WTC11 (cell line): ENCODE data around the gene TMEM80. TPM values are rescaled to one million over a fixed set of nuclear protein-coding genes. Genes with fewer than 3 reads are reported as not detected.
A peak's percentile ranks its signal among the peaks of the same experiment; 100 is the strongest.

Experiments
- ATF1 ChIP-seq: sonication (generic); formaldehyde crosslinking; IDR thresholded peaks from 2 replicates; pipeline ENCODE4 v1.8.1; 2023; ENCODE audit warnings: mild to moderate bottlenecking, moderate library complexity, missing genetic modification reagents
- ATF3 ChIP-seq: sonication (generic); formaldehyde crosslinking; conservative IDR thresholded peaks from 2 replicates; pipeline ENCODE4 v1.8.1; 2022; ENCODE audit warnings: mild to moderate bottlenecking, missing genetic modification reagents
- ATF6 ChIP-seq: sonication (generic); formaldehyde crosslinking; IDR thresholded peaks from 2 replicates; pipeline ENCODE4 v1.8.1; 2023; ENCODE audit warnings: mild to moderate bottlenecking, missing genetic modification reagents
- CREM ChIP-seq: sonication (generic); formaldehyde crosslinking; IDR thresholded peaks from 2 replicates; pipeline ENCODE4 v1.8.1; 2022; ENCODE audit warnings: mild to moderate bottlenecking, missing genetic modification reagents, moderate library complexity
- ESRRA ChIP-seq: sonication (generic); formaldehyde crosslinking; IDR thresholded peaks from 2 replicates; pipeline ENCODE4 v1.8.1; 2022; ENCODE audit warnings: mild to moderate bottlenecking, missing genetic modification reagents, borderline replicate concordance
- ETV6 ChIP-seq: sonication (generic); formaldehyde crosslinking; IDR thresholded peaks from 2 replicates; pipeline ENCODE4 v1.8.1; 2022; ENCODE audit warnings: mild to moderate bottlenecking, missing genetic modification reagents
- FOXP1 ChIP-seq: sonication (generic); formaldehyde crosslinking; IDR thresholded peaks from 2 replicates; pipeline ENCODE4 v1.8.0; 2022; ENCODE audit warnings: missing genetic modification reagents, mild to moderate bottlenecking, moderate library complexity, borderline replicate concordance
- HMGA2 ChIP-seq: fragments of 250-450 bp; sonication (Bioruptor Pico); IDR thresholded peaks from 2 replicates; pipeline ENCODE4 v1.4.0; 2021; ENCODE audit warnings: mild to moderate bottlenecking, moderate library complexity
- JAZF1 ChIP-seq: fragments of 250-450 bp; sonication (Bioruptor Pico); IDR thresholded peaks from 2 replicates; pipeline ENCODE4 v1.9.0; 2021; ENCODE audit warnings: moderate library complexity, mild to moderate bottlenecking, inconsistent platforms
- JUN ChIP-seq: sonication (generic); formaldehyde crosslinking; IDR thresholded peaks from 2 replicates; pipeline ENCODE4 v1.8.0; 2023; ENCODE audit warnings: mild to moderate bottlenecking, missing genetic modification reagents
- MAX ChIP-seq: sonication (generic); formaldehyde crosslinking; IDR thresholded peaks from 2 replicates; pipeline ENCODE4 v1.8.0; 2022; ENCODE audit warnings: mild to moderate bottlenecking, missing genetic modification reagents
- OVOL2 ChIP-seq: fragments of 250-450 bp; sonication (Bioruptor Pico); IDR thresholded peaks from 2 replicates; pipeline ENCODE4 v1.9.0; 2021; ENCODE audit warnings: mild to moderate bottlenecking, borderline replicate concordance
- RELA ChIP-seq: sonication (generic); formaldehyde crosslinking; IDR thresholded peaks from 2 replicates; pipeline ENCODE4 v1.8.1; 2022; ENCODE audit warnings: missing genetic modification reagents, mild to moderate bottlenecking, borderline replicate concordance
- RORB ChIP-seq: fragments of 250-450 bp; sonication (Bioruptor Pico); IDR thresholded peaks from 2 replicates; pipeline ENCODE4 v1.9.0; 2021; ENCODE audit warnings: mild to moderate bottlenecking
- SMAD4 ChIP-seq: sonication (generic); formaldehyde crosslinking; IDR thresholded peaks from 2 replicates; pipeline ENCODE4 v1.8.0; 2022; ENCODE audit warnings: mild to moderate bottlenecking, missing genetic modification reagents
- STAT6 ChIP-seq: sonication (generic); formaldehyde crosslinking; conservative IDR thresholded peaks from 2 replicates; pipeline ENCODE4 v1.8.1; 2023; ENCODE audit warnings: mild to moderate bottlenecking, low read depth, missing genetic modification reagents, moderate library complexity
- TCF7 ChIP-seq: sonication (generic); formaldehyde crosslinking; IDR thresholded peaks from 2 replicates; pipeline ENCODE4 v1.8.0; 2022; ENCODE audit warnings: mild to moderate bottlenecking, low read depth, missing genetic modification reagents, moderate library complexity
- USF2 ChIP-seq: sonication (generic); formaldehyde crosslinking; IDR thresholded peaks from 2 replicates; pipeline ENCODE4 v1.8.1; 2023; ENCODE audit warnings: mild to moderate bottlenecking, missing genetic modification reagents, moderate library complexity
- ZMAT4 ChIP-seq: fragments of 250-450 bp; sonication (Bioruptor Pico); IDR thresholded peaks from 2 replicates; pipeline ENCODE4 v1.9.0; 2021; ENCODE audit warnings: mild to moderate bottlenecking
- ZNF121 ChIP-seq: sonication (generic); formaldehyde crosslinking; IDR thresholded peaks from 2 replicates; pipeline ENCODE4 v1.8.0; 2023; ENCODE audit warnings: missing genetic modification reagents
- ZNF138 ChIP-seq: sonication (generic); formaldehyde crosslinking; conservative IDR thresholded peaks from 2 replicates; pipeline ENCODE4 v1.8.1; 2022; ENCODE audit warnings: mild to moderate bottlenecking, moderate library complexity, missing genetic modification reagents
- total RNA-seq: library from RNA; stranded (reverse); gene quantifications from 3 replicates; pipeline ENCODE4 v1.2.3, GENCODE V29; 2021
- TF ChIP-seq, protein P1 (sequence below): fragments of 250-450 bp; sonication (Bioruptor Pico); IDR thresholded peaks from 2 replicates; pipeline ENCODE4 v1.9.0; 2021; ENCODE audit warnings: mild to moderate bottlenecking, borderline replicate concordance
- TF ChIP-seq, protein P2 (sequence below): sonication (generic); formaldehyde crosslinking; IDR thresholded peaks from 2 replicates; pipeline ENCODE4 v1.8.1; 2022; ENCODE audit warnings: mild to moderate bottlenecking, moderate library complexity, missing genetic modification reagents
- TF ChIP-seq, protein P3 (sequence below): sonication (generic); formaldehyde crosslinking; IDR thresholded peaks from 2 replicates; pipeline ENCODE4 v1.8.0; 2022; ENCODE audit warnings: mild to moderate bottlenecking, missing genetic modification reagents

TMEM80 gene
- total RNA-seq, 1 experiment from 2014 or later = 23.4 TPM

DNA sequence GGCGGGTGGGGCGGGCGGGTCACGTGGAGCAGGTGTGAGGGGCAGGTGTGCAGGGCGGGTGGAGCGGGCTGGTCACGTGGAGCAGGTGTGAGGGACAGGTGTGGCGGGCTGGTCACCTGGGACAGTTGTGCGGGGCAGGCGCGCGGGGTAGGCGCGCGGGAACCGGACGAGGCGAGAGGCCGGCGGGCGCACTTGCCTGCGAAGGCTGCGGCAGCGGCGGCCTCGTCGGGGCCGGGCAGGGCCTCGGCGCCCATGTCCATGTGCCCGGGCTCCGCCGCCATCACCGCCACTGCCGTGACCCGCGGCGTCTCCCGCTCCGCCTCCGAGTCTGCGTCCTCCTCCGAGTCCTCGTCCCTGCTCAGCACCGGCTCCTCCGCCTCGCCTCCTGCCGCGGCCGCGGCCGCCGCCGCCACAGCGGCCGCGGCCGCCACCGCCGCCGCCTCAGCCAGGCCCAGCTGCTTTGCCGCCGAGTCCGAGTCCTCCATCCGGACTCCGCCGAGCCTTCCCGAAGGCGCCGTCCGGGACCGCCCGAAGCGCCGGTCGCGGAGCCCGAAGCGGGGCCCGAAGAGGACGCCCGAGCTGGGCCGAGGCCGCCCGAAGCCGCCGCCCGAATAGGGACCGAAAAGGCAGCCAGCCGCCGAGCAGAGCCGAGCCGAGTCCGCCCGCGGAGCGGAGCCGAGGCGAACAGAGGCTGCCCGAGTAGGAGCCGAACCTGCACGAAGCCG is 891 bp upstream of the TMEM80 start, which contains the start of gene DEAF1 (continued):
- TF ChIP-seq USF2 (CRISPR knock-in tag) (peak; percentile 93), MAX (CRISPR knock-in tag) (peak; percentile 94), OVOL2 (CRISPR knock-in tag) (no peak), RORB (CRISPR knock-in tag) (no peak), HMGA2 (CRISPR knock-in tag) (no peak), STAT6 (CRISPR knock-in tag) (no peak), ATF6 (CRISPR knock-in tag) (0 out of 2 replicates have a peak, but pooled peaks have one; percentile 26), ESRRA (CRISPR knock-in tag) (peak; percentile 97), JUN (CRISPR knock-in tag) (peak; percentile 97), CREM (CRISPR knock-in tag) (peak; percentile 76; the same call in 1 of the 2 replicates), ZNF121 (peak; percentile 58; the same call in 1 of the 2 replicates), ETV6 (peak; percentile 87), ZMAT4 (CRISPR knock-in tag) (no peak), TCF7 (CRISPR knock-in tag) (peak; percentile 96), ZNF138 (CRISPR knock-in tag) (no peak), JAZF1 (CRISPR knock-in tag) (no peak), ATF1 (CRISPR knock-in tag) (peak; percentile 89; the same call in 1 of the 2 replicates), FOXP1 (CRISPR knock-in tag) (peak; percentile 98), ATF3 (CRISPR knock-in tag) (no peak), RELA (CRISPR knock-in tag) (peak; percentile 96), SMAD4 (CRISPR knock-in tag) (peak; percentile 79; the same call in 1 of the 2 replicates)
- TF ChIP-seq, protein P1, sequence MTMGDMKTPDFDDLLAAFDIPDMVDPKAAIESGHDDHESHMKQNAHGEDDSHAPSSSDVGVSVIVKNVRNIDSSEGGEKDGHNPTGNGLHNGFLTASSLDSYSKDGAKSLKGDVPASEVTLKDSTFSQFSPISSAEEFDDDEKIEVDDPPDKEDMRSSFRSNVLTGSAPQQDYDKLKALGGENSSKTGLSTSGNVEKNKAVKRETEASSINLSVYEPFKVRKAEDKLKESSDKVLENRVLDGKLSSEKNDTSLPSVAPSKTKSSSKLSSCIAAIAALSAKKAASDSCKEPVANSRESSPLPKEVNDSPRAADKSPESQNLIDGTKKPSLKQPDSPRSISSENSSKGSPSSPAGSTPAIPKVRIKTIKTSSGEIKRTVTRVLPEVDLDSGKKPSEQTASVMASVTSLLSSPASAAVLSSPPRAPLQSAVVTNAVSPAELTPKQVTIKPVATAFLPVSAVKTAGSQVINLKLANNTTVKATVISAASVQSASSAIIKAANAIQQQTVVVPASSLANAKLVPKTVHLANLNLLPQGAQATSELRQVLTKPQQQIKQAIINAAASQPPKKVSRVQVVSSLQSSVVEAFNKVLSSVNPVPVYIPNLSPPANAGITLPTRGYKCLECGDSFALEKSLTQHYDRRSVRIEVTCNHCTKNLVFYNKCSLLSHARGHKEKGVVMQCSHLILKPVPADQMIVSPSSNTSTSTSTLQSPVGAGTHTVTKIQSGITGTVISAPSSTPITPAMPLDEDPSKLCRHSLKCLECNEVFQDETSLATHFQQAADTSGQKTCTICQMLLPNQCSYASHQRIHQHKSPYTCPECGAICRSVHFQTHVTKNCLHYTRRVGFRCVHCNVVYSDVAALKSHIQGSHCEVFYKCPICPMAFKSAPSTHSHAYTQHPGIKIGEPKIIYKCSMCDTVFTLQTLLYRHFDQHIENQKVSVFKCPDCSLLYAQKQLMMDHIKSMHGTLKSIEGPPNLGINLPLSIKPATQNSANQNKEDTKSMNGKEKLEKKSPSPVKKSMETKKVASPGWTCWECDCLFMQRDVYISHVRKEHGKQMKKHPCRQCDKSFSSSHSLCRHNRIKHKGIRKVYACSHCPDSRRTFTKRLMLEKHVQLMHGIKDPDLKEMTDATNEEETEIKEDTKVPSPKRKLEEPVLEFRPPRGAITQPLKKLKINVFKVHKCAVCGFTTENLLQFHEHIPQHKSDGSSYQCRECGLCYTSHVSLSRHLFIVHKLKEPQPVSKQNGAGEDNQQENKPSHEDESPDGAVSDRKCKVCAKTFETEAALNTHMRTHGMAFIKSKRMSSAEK (CRISPR knock-in tag) = no peak
- TF ChIP-seq, protein P2, sequence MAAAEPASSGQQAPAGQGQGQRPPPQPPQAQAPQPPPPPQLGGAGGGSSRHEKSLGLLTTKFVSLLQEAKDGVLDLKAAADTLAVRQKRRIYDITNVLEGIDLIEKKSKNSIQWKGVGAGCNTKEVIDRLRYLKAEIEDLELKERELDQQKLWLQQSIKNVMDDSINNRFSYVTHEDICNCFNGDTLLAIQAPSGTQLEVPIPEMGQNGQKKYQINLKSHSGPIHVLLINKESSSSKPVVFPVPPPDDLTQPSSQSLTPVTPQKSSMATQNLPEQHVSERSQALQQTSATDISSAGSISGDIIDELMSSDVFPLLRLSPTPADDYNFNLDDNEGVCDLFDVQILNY (CRISPR knock-in tag) = peak; percentile 83
- TF ChIP-seq, protein P3, sequence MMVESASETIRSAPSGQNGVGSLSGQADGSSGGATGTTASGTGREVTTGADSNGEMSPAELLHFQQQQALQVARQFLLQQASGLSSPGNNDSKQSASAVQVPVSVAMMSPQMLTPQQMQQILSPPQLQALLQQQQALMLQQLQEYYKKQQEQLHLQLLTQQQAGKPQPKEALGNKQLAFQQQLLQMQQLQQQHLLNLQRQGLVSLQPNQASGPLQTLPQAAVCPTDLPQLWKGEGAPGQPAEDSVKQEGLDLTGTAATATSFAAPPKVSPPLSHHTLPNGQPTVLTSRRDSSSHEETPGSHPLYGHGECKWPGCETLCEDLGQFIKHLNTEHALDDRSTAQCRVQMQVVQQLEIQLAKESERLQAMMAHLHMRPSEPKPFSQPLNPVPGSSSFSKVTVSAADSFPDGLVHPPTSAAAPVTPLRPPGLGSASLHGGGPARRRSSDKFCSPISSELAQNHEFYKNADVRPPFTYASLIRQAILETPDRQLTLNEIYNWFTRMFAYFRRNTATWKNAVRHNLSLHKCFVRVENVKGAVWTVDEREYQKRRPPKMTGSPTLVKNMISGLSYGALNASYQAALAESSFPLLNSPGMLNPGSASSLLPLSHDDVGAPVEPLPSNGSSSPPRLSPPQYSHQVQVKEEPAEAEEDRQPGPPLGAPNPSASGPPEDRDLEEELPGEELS (CRISPR knock-in tag) = peak; percentile 98
